Neural cell (in vitro differentiated cells): ENCODE results near the gene CFAP299. TPM values are rescaled to one million over a fixed set of nuclear protein-coding genes. Genes with fewer than 3 reads are reported as not detected.

Source experiments
- H2AFZ ChIP-seq: fragments of 200-600, 300-800 bp; sonication (generic), shearing (Covaris generic); 2 replicates; pipeline ENCODE4 v1.6.0; 2014; ENCODE audit warnings: low read depth, mild to moderate bottlenecking, antibody characterized with exemption, low read length, moderate library complexity
- H3F3A ChIP-seq: fragments of 200-600 bp; shearing (Covaris generic); 2 replicates; pipeline ENCODE4 v1.6.1; 2016; ENCODE audit warnings: mild to moderate bottlenecking, moderate library complexity, mixed read lengths, antibody characterized with exemption, low read length; ENCODE audit not compliant: insufficient read depth, poor library complexity, severe bottlenecking
- H3K27ac ChIP-seq: fragments of 200-600, 300-800 bp; sonication (generic), shearing (Covaris generic); 2 replicates; pipeline ENCODE4 v1.5.1; 2014; ENCODE audit warnings: mild to moderate bottlenecking, low read length, moderate library complexity
- H3K27me3 ChIP-seq: fragments of 300-800, 200-600 bp; sonication (generic), shearing (Covaris generic); 2 replicates; pipeline ENCODE4 v1.6.0; 2014; ENCODE audit warnings: mild to moderate bottlenecking, low read depth, low read length, moderate library complexity; ENCODE audit not compliant: insufficient read depth
- H3K36me3 ChIP-seq: fragments of 300-800, 200-600 bp; sonication (generic), shearing (Covaris generic); 2 replicates; pipeline ENCODE4 v1.5.1; 2014; ENCODE audit warnings: mild to moderate bottlenecking, antibody characterized with exemption, low read length, moderate library complexity; ENCODE audit not compliant: insufficient read depth
- H3K4me2 ChIP-seq: fragments of 300-800, 200-600 bp; sonication (generic), shearing (Covaris generic); 2 replicates; pipeline ENCODE4 v1.6.0; 2014; ENCODE audit warnings: mild to moderate bottlenecking, low read length
- H3K4me3 ChIP-seq: fragments of 300-800, 200-600 bp; sonication (generic), shearing (Covaris generic); 2 replicates; pipeline ENCODE4 v1.5.1; 2014; ENCODE audit warnings: mild to moderate bottlenecking, low read length, moderate library complexity
- H3K79me2 ChIP-seq: fragments of 200-600 bp; shearing (Covaris generic); replicated peaks from 2 replicates; pipeline ENCODE4 v1.6.0; 2014; ENCODE audit warnings: mild to moderate bottlenecking, low read length, moderate library complexity; ENCODE audit not compliant: insufficient read depth
- H3K9ac ChIP-seq: fragments of 300-800, 200-600 bp; sonication (generic), shearing (Covaris generic); 2 replicates; pipeline ENCODE4 v1.6.1; 2016; ENCODE audit warnings: mild to moderate bottlenecking, low read length, mixed read lengths
- H3K9me2 ChIP-seq: fragments of 200-600 bp; shearing (Covaris generic); 2 replicates; pipeline ENCODE4 v1.6.1; 2016; ENCODE audit warnings: mild to moderate bottlenecking, low read length, mixed read lengths; ENCODE audit not compliant: insufficient read depth
- H3K9me3 ChIP-seq: fragments of 200-600, 300-800 bp; sonication (generic), shearing (Covaris generic); 2 replicates; pipeline ENCODE4 v1.6.1; 2016; ENCODE audit warnings: mild to moderate bottlenecking, mixed run types, low read length, moderate library complexity, mixed read lengths
- H4K20me1 ChIP-seq: fragments of 200-600 bp; shearing (Covaris generic); 2 replicates; pipeline ENCODE4 v1.6.1; 2016; ENCODE audit warnings: mild to moderate bottlenecking, mixed run types; ENCODE audit not compliant: insufficient read depth
- EP300 ChIP-seq: fragments of 450-650 bp; conservative IDR thresholded peaks from 2 replicates; pipeline ENCODE4 v1.6.1; 2014; ENCODE audit warnings: antibody characterized with exemption, mild to moderate bottlenecking, moderate library complexity; ENCODE audit not compliant: poor library complexity, severe bottlenecking
- EZH2 ChIP-seq: fragments of 200-600, 300-800 bp; shearing (Covaris generic), sonication (generic); IDR thresholded peaks from 2 replicates; pipeline ENCODE4 v1.6.1; 2014; ENCODE audit warnings: antibody characterized with exemption, low read length, borderline replicate concordance, mild to moderate bottlenecking; ENCODE audit not compliant: insufficient read depth, poor library complexity, severe bottlenecking
- MXI1 ChIP-seq: fragments of 450-650 bp; conservative IDR thresholded peaks from 2 replicates; pipeline ENCODE4 v1.6.1; 2014; ENCODE audit warnings: antibody characterized with exemption, mild to moderate bottlenecking; ENCODE audit not compliant: poor library complexity, severe bottlenecking
- POLR2AphosphoS5 ChIP-seq: IDR thresholded peaks from 2 replicates; pipeline ENCODE4 v1.6.1; 2012
- RAD21 ChIP-seq: fragments of 450-650 bp; conservative IDR thresholded peaks from 2 replicates; pipeline ENCODE4 v1.6.1; 2014; ENCODE audit warnings: antibody characterized with exemption, mild to moderate bottlenecking, moderate library complexity
- REST ChIP-seq: IDR thresholded peaks from 2 replicates; pipeline ENCODE4 v1.6.1; 2012; ENCODE audit warnings: borderline replicate concordance
- SMC3 ChIP-seq: fragments of 450-650 bp; conservative IDR thresholded peaks from 2 replicates; pipeline ENCODE4 v1.6.1; 2014; ENCODE audit warnings: antibody characterized with exemption, mild to moderate bottlenecking, moderate library complexity; ENCODE audit not compliant: poor library complexity
- TAF1 ChIP-seq: IDR thresholded peaks from 2 replicates; pipeline ENCODE4 v1.6.1; 2012; ENCODE audit warnings: low read depth
- polyA plus RNA-seq: library from polyadenylated mRNA; depleted of rRNA; stranded (reverse); fragments of >200 nt; gene quantifications from 2 replicates; pipeline ENCODE4 v1.2.3, GENCODE V29; 2014
- TF ChIP-seq, protein P1 (sequence below): fragments of 450-650 bp; IDR thresholded peaks from 2 replicates; pipeline ENCODE4 v1.5.1; 2014; ENCODE audit warnings: antibody characterized with exemption, mild to moderate bottlenecking, moderate library complexity; ENCODE audit not compliant: poor library complexity, severe bottlenecking

CFAP299 gene
- polyA plus RNA-seq, 1 donor from 2014 or later, result not detected

- no peaks in the 10 kb centered on the region for H3K27me3 ChIP-seq
- H3K4me3 ChIP-seq, result no peak overlapping the region
- H3K36me3 ChIP-seq, result no peaks in the 10 kb centered on the region
- no peaks in the 10 kb centered on the region for H3K9me3 ChIP-seq
- H2AFZ ChIP-seq, result no peak overlapping the region
- H3F3A ChIP-seq, result no peaks in the 10 kb centered on the region
- no peaks in the 10 kb centered on the region for H4K20me1 ChIP-seq
- no peaks in the 10 kb centered on the region for H3K79me2 ChIP-seq
- H3K9me2 ChIP-seq, result no peaks in the 10 kb centered on the region
- H3K9ac ChIP-seq, result no peak overlapping the region
- no peak overlapping the region for H3K4me2 ChIP-seq
- TF ChIP-seq REST (no peak), RAD21 (no peak)
- TF ChIP-seq, protein P1, sequence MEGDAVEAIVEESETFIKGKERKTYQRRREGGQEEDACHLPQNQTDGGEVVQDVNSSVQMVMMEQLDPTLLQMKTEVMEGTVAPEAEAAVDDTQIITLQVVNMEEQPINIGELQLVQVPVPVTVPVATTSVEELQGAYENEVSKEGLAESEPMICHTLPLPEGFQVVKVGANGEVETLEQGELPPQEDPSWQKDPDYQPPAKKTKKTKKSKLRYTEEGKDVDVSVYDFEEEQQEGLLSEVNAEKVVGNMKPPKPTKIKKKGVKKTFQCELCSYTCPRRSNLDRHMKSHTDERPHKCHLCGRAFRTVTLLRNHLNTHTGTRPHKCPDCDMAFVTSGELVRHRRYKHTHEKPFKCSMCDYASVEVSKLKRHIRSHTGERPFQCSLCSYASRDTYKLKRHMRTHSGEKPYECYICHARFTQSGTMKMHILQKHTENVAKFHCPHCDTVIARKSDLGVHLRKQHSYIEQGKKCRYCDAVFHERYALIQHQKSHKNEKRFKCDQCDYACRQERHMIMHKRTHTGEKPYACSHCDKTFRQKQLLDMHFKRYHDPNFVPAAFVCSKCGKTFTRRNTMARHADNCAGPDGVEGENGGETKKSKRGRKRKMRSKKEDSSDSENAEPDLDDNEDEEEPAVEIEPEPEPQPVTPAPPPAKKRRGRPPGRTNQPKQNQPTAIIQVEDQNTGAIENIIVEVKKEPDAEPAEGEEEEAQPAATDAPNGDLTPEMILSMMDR, result no peak
- H3K27ac ChIP-seq, result no peak overlapping the region
Observed at GRCh38 chr4:80730158-80730557, 394.6 kb downstream of the CFAP299 start.

GRCh38 chr4:80731436-80731835 lies 395.9 kb downstream of the CFAP299 start:
- Histone ChIP-seq H3K4me2 (no peak overlapping the region), H3K9ac (no peak overlapping the region), H3K27ac (no peak overlapping the region), H3K36me3 (no peaks in the 10 kb centered on the region), H3K9me3 (no peaks in the 10 kb centered on the region), H3K27me3 (no peaks in the 10 kb centered on the region), H2AFZ (no peak overlapping the region), H3F3A (no peaks in the 10 kb centered on the region), H4K20me1 (no peaks in the 10 kb centered on the region), H3K79me2 (no peaks in the 10 kb centered on the region), H3K4me3 (no peak overlapping the region), H3K9me2 (no peaks in the 10 kb centered on the region)
- TF ChIP-seq EZH2, result no peak
- TF ChIP-seq, protein P1, result no peak
- TF ChIP-seq MXI1, result no peak
- TF ChIP-seq EP300, result no peak
- no peak for TF ChIP-seq TAF1
- TF ChIP-seq POLR2AphosphoS5, result no peak
- no peak for TF ChIP-seq RAD21
- TF ChIP-seq REST, result no peak
- no peak for TF ChIP-seq SMC3
